ENCODE measurements around the gene TSPAN18. TPM values are rescaled to one million over a fixed set of nuclear protein-coding genes. Genes with fewer than 3 reads are reported as not detected.

The TSPAN18 gene
- total RNA-seq, 1 donor from 2014 or later, result 44.9 TPM

- intact Hi-C loops (cut with micrococcal nuclease), result no loop called here
Measured at GRCh38 chr11:44840085-44840478, 113.3 kb downstream of the TSPAN18 start.

GRCh38 chr11:44840521-44841251 lies 113.9 kb downstream of the TSPAN18 start:
- intact Hi-C loops (cut with micrococcal nuclease), result no loop called here

- intact Hi-C loops (cut with micrococcal nuclease), result no loop called here
Measured at GRCh38 chr11:44842220-44842619, 115.5 kb downstream of the TSPAN18 start.

GRCh38 chr11:44846852-44847251 lies 120.1 kb downstream of the TSPAN18 start:
- intact Hi-C loops (cut with micrococcal nuclease), result no loop called here

GRCh38 chr11:44847316-44847715 lies 120.6 kb downstream of the TSPAN18 start:
- intact Hi-C loops (cut with micrococcal nuclease), result no loop called here

- intact Hi-C loops (cut with micrococcal nuclease), result no loop called here
Measured at GRCh38 chr11:44848203-44848962, 121.6 kb downstream of the TSPAN18 start.

- intact Hi-C loops (cut with micrococcal nuclease), result no loop called here
Measured at GRCh38 chr11:44848963-44849350, 122.2 kb downstream of the TSPAN18 start.

GRCh38 chr11:44849424-44849823 lies 122.7 kb downstream of the TSPAN18 start:
- intact Hi-C loops (cut with micrococcal nuclease), result no loop called here

GRCh38 chr11:44849922-44850321 lies 123.2 kb downstream of the TSPAN18 start:
- intact Hi-C loops (cut with micrococcal nuclease), result no loop called here

- intact Hi-C loops (cut with micrococcal nuclease), result no loop called here
Measured at GRCh38 chr11:44851496-44851895, 124.7 kb downstream of the TSPAN18 start.

GRCh38 chr11:44852159-44852747 lies 125.5 kb downstream of the TSPAN18 start:
- intact Hi-C loops (cut with micrococcal nuclease), result no loop called here

- intact Hi-C loops (cut with micrococcal nuclease), result no loop called here
Measured at GRCh38 chr11:44852952-44853351, 126.2 kb downstream of the TSPAN18 start.

GRCh38 chr11:44853666-44854065 lies 126.9 kb downstream of the TSPAN18 start:
- intact Hi-C loops (cut with micrococcal nuclease), result no loop called here

GRCh38 chr11:44854086-44854485 lies 127.3 kb downstream of the TSPAN18 start:
- intact Hi-C loops (cut with micrococcal nuclease), result no loop called here

- intact Hi-C loops (cut with micrococcal nuclease), result no loop called here
Measured at GRCh38 chr11:44854741-44855492, 128.2 kb downstream of the TSPAN18 start.

- intact Hi-C loops (cut with micrococcal nuclease), result no loop called here
Measured at GRCh38 chr11:44855493-44855849, 128.7 kb downstream of the TSPAN18 start.

GRCh38 chr11:44857490-44858090 lies 130.8 kb downstream of the TSPAN18 start:
- intact Hi-C loops (cut with micrococcal nuclease), result no loop called here

- intact Hi-C loops (cut with micrococcal nuclease), result no loop called here
Measured at GRCh38 chr11:44858796-44859527, 132.2 kb downstream of the TSPAN18 start.

GRCh38 chr11:44859528-44859925 lies 132.8 kb downstream of the TSPAN18 start:
- intact Hi-C loops (cut with micrococcal nuclease), result no loop called here

- intact Hi-C loops (cut with micrococcal nuclease), result loop anchor here (5.0 to 10.0 kb wide), 2 partner anchors 293 to 796 kb away; partner anchors contain the start of genes ACCS and CD82
Measured at GRCh38 chr11:44860346-44860745, 133.6 kb downstream of the TSPAN18 start.

Data from T-helper 1 cell treated with Interleukin-12 subunit alpha and Interleukin-12 subunit beta and Interleukin-4 antibody, amounts not matched to agents 30 ng/mL and 1 ng/mL, for 36 hours (primary cell).